Coronary artery (tissue), 2 donors: Measurements from ENCODE around the gene KCNJ6.
"Not testable (repeated sequence)": the region's sequence is repeated elsewhere in the genome, so short reads cannot be mapped to it uniquely, and the experiment has no call there.

Experiments
- DNase-seq: peaks from one replicate; pipeline ENCODE4 v3.0.0-alpha.2; 2017; ENCODE audit warnings: low spot score
- H3K27ac ChIP-seq, 2 donors: fragments of 200-600 bp; sonication (generic); one replicate each; pipeline ENCODE4 v1.5.1; 2016 to 2019
- H3K4me3 ChIP-seq: fragments of 200-600 bp; sonication (generic); 2 replicates; pipeline ENCODE4 v1.5.1; 2016; ENCODE audit warnings: mild to moderate bottlenecking, moderate library complexity
- CTCF ChIP-seq: fragments of 200-600 bp; sonication (generic); IDR thresholded peaks from one replicate; pipeline ENCODE4 v1.5.1; 2019; ENCODE audit warnings: antibody characterized with exemption

The KCNJ6 gene

GRCh38 chr21:37645848-37646247 is 270.4 kb downstream of the KCNJ6 start:
- no peak for DNase-seq
- Histone ChIP-seq H3K27ac (no peak overlapping the region), H3K4me3 (no peak overlapping the region)
- no peak for TF ChIP-seq CTCF

- no peak for DNase-seq
- Histone ChIP-seq H3K27ac (no peak overlapping the region), H3K4me3 (no peak overlapping the region)
- no peak for TF ChIP-seq CTCF
Observed at GRCh38 chr21:37644636-37645035, 271.6 kb downstream of the KCNJ6 start.

GRCh38 chr21:37643862-37644261 is 272.4 kb downstream of the KCNJ6 start:
- not testable (repeated sequence) for DNase-seq, H3K4me3 ChIP-seq, H3K27ac ChIP-seq

- no peak overlapping the region for H3K27ac ChIP-seq
- no peak for TF ChIP-seq CTCF
- no peak for DNase-seq
- no peak overlapping the region for H3K4me3 ChIP-seq
Observed at GRCh38 chr21:37642493-37642892, 273.8 kb downstream of the KCNJ6 start.

- Histone ChIP-seq H3K27ac (no peak overlapping the region), H3K4me3 (no peak overlapping the region)
- no peak for DNase-seq
- no peak for TF ChIP-seq CTCF
Observed at GRCh38 chr21:37639756-37640155, 276.5 kb downstream of the KCNJ6 start.

- H3K27ac ChIP-seq = no peak overlapping the region
- no peak for TF ChIP-seq CTCF
- H3K4me3 ChIP-seq = no peak overlapping the region
- DNase-seq = no peak
Observed at GRCh38 chr21:37636152-37636860, 280.0 kb downstream of the KCNJ6 start.

GRCh38 chr21:37631319-37632117 is 284.7 kb downstream of the KCNJ6 start:
- Histone ChIP-seq H3K27ac (no peak overlapping the region), H3K4me3 (no peak overlapping the region)
- DNase-seq = no peak
- TF ChIP-seq CTCF = no peak
